Fibroblast of lung (primary cell): ENCODE results near the gene ULBP1. TPM values are rescaled to one million over a fixed set of nuclear protein-coding genes. Genes with fewer than 3 reads are reported as not detected.

ENCODE experiments used
- DNase-seq, 2 donors: peaks; one replicate each; pipeline versions ENCODE4 v3.0.0 to v3.0.0-alpha.2; 2010; ENCODE audit warnings: low read depth in 2 of 2
- H2AFZ ChIP-seq: 2 replicates; pipeline ENCODE4 v1.5.1; 2012; ENCODE audit warnings: low read length, control low read depth, inconsistent platforms
- H3K27ac ChIP-seq: 2 replicates; pipeline ENCODE4 v1.5.1; 2011; ENCODE audit warnings: low read length, control low read depth; ENCODE audit not compliant: insufficient read depth
- H3K27me3 ChIP-seq: 2 replicates; pipeline ENCODE4 v1.5.1; 2011; ENCODE audit warnings: mild to moderate bottlenecking, low read length; ENCODE audit not compliant: control insufficient read depth, insufficient read depth
- H3K36me3 ChIP-seq: 2 replicates; pipeline ENCODE4 v1.5.1; 2011; ENCODE audit warnings: low read length; ENCODE audit not compliant: control insufficient read depth, insufficient read depth
- H3K4me1 ChIP-seq: 2 replicates; pipeline ENCODE4 v1.5.1; 2011; ENCODE audit warnings: low read length; ENCODE audit not compliant: control insufficient read depth, insufficient read depth; ENCODE audit errors: extremely low read depth
- H3K4me2 ChIP-seq: 2 replicates; pipeline ENCODE4 v1.5.1; 2011; ENCODE audit warnings: low read length, control low read depth; ENCODE audit not compliant: insufficient read depth; ENCODE audit errors: extremely low read depth
- H3K4me3 ChIP-seq, 4 experiments: fragments of 200-600 bp in 1 of 4; sonication (generic) in 1 of 4; replicated peaks in 1 of 4; 2 replicates each; pipeline ENCODE4 v1.5.1; 2011 to 2016; ENCODE audit warnings: low read length in 4 of 4, low read depth in 3 of 4, mild to moderate bottlenecking in 3 of 4, control low read depth in 2 of 4, inconsistent platforms in 1 of 4, mixed read lengths in 1 of 4; ENCODE audit not compliant: insufficient read depth in 1 of 4; ENCODE audit errors: control extremely low read depth in 1 of 4
- H3K79me2 ChIP-seq: 2 replicates; pipeline ENCODE4 v1.5.1; 2012; ENCODE audit warnings: mild to moderate bottlenecking, low read length, inconsistent platforms; ENCODE audit not compliant: control insufficient read depth, insufficient read depth
- H3K9ac ChIP-seq: 2 replicates; pipeline ENCODE4 v1.5.1; 2011; ENCODE audit warnings: mild to moderate bottlenecking, low read length, control low read depth; ENCODE audit not compliant: insufficient read depth
- H3K9me3 ChIP-seq: 2 replicates; pipeline ENCODE4 v1.5.1; 2012; ENCODE audit warnings: low read depth, low read length; ENCODE audit not compliant: control insufficient read depth, insufficient read depth
- H4K20me1 ChIP-seq: 2 replicates; pipeline ENCODE4 v1.5.1; 2011; ENCODE audit warnings: low read length; ENCODE audit not compliant: control insufficient read depth, insufficient read depth; ENCODE audit errors: extremely low read depth
- EZH2 ChIP-seq: IDR thresholded peaks from 2 replicates; pipeline ENCODE4 v1.5.1; 2012; ENCODE audit warnings: low read length, control low read depth, mild to moderate bottlenecking; ENCODE audit errors: missing control alignments
- polyA plus RNA-seq, 2 donors: library from polyadenylated mRNA; depleted of rRNA in 1 of 2; stranded (reverse) in 1 of 2; unstranded in 1 of 2; fragments of >200 nt; gene quantifications; 2 replicates each; pipeline ENCODE4 v1.2.1, GENCODE V29; 2011 to 2012; ENCODE audit warnings: missing spikeins in 1 of 2
- total RNA-seq: library from RNA; depleted of rRNA; stranded (reverse); fragments of >200 nt; gene quantifications from 2 replicates; pipeline ENCODE4 v1.2.1, GENCODE V29; 2014
- TF ChIP-seq, protein P1 (sequence below), 2 donors: IDR thresholded peaks in 1 of 2; conservative IDR thresholded peaks in 1 of 2; 1 replicate in 1 of 2; 2 replicates in 1 of 2; pipeline ENCODE4 v1.5.1; 2011 to 2012; ENCODE audit warnings: low read length in 2 of 2, control low read depth in 1 of 2, inconsistent platforms in 1 of 2, low read depth in 1 of 2, mild to moderate bottlenecking in 1 of 2

ULBP1 gene
- total and polyA plus RNA-seq, 2 donors (not counting 1 experiment from before 2014, with no cell fraction given) = 0.83 to 1.1 TPM

DNA sequence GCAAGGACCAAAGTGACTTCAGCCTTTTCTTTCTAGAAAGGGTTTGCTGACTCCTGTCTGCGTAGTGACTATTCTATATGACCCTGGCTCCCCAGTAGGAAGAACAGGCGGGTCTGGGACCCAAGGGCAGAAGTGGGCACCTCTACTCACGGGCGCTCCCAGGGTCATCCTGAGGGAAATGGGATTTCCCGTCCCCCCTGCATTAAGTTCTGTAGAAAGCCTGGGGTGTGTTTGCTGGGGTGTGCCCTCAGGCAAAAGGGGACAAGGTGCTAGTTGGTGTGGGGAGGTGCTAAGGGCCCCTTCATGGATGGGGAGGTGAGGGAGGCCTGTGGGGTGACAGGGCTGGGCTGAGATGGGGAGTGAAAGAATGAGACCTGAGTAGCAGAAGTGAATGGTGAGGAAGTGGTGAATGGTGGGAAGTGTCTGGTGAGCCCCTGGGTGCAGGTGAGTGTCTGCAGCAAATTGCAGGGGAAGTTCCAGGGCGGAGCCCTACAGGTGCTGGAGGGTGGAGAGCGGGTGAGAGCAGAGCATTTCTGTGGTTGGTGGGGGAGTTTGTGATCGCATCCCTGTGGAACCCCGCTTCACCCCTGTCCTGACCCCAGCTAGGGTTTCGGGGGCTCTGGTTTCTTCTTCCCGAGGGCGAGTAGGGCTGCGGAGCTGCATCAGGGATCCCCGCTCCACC is 40.5 kb downstream of the ULBP1 start:
- Histone ChIP-seq H3K4me3 (peak overlapping the region in 3 of 4 experiments; percentile 43 to 68 (median 65)), H3K36me3 (no peaks in the 10 kb centered on the region), H3K9me3 (no peaks in the 10 kb centered on the region), H2AFZ (no peak overlapping the region), H3K27me3 (peaks cover 10% of the 10 kb centered on the region), H3K79me2 (no peaks in the 10 kb centered on the region), H3K9ac (no peak overlapping the region), H3K4me2 (peak overlapping the region; percentile 99), H3K4me1 (no peaks in the 10 kb centered on the region), H3K27ac (no peak overlapping the region), H4K20me1 (no peaks in the 10 kb centered on the region)
- no peak for DNase-seq
- TF ChIP-seq, protein P1, sequence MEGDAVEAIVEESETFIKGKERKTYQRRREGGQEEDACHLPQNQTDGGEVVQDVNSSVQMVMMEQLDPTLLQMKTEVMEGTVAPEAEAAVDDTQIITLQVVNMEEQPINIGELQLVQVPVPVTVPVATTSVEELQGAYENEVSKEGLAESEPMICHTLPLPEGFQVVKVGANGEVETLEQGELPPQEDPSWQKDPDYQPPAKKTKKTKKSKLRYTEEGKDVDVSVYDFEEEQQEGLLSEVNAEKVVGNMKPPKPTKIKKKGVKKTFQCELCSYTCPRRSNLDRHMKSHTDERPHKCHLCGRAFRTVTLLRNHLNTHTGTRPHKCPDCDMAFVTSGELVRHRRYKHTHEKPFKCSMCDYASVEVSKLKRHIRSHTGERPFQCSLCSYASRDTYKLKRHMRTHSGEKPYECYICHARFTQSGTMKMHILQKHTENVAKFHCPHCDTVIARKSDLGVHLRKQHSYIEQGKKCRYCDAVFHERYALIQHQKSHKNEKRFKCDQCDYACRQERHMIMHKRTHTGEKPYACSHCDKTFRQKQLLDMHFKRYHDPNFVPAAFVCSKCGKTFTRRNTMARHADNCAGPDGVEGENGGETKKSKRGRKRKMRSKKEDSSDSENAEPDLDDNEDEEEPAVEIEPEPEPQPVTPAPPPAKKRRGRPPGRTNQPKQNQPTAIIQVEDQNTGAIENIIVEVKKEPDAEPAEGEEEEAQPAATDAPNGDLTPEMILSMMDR (conservative IDR thresholded peaks at IDR 0.05 in 1 of 2, IDR thresholded peaks at IDR 0.05 in 1 of 2; ENCODE audit: low read depth in 1 of 2, low read length in 2 of 2) = no peak
- no peak for TF ChIP-seq EZH2

DNA sequence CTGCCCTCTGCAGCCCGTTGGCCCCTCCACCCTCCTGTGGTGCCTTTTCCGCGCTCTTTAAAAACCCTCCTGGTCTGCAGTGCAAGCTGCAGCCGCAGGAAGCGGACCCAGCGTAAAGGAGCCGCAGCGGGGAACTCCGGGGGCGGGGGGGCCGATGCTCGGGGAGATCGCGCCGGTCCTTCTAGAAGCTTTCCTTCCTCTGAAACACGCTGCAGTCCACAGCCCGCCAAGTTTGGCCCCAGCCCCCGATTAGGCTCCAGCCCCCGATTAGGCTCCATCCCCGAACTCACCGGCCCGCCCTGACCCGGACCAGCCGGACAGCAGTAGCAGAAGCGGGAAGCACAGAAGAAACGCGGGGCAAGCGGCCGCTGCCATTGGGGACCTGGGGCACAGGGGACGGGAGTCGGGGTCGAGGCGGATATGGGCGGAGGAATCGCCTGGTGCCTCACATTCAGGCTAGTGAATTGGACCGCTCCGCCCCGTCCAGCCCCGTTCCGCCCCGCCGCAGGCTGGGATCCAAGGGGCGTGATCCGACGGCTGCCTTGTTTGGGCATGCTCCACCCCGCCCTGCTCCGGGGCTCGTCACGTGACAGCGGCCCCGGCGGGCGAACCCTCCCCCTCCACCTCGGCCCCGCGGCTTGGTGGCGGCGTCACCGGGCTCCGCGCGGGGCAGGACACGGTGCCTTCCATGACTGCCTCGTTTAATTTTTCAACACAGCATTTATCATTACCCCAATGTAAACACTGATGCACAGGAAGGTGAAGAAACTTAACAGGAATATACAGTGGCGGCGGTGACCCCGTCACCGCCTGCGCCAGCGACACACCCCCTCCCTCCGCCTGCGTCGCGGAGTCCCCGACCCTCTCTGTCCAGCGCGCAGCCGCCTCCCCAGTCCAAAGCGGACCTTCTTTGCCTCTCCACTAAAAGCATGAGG is 41.3 kb downstream of the ULBP1 start:
- Histone ChIP-seq H3K4me1 (no peaks in the 10 kb centered on the region), H3K36me3 (no peaks in the 10 kb centered on the region), H3K27me3 (peaks cover 12% of the 10 kb centered on the region), H3K4me2 (peak overlapping the region; percentile 99), H3K9ac (no peak overlapping the region), H3K27ac (no peak overlapping the region), H4K20me1 (no peaks in the 10 kb centered on the region), H3K79me2 (no peaks in the 10 kb centered on the region), H3K9me3 (no peaks in the 10 kb centered on the region), H3K4me3 (peak overlapping the region; percentile 52 to 68 (median 66)), H2AFZ (peak overlapping the region; percentile 78)
- TF ChIP-seq EZH2 = no peak
- TF ChIP-seq, protein P1 (conservative IDR thresholded peaks at IDR 0.05 in 1 of 2, IDR thresholded peaks at IDR 0.05 in 1 of 2; ENCODE audit: low read depth in 1 of 2, low read length in 2 of 2) = no peak
- peak; percentile 80 to 84 for DNase-seq
